Prostate gland (tissue), 2 donors: ENCODE measurements around the gene MALAT1. TPM values are rescaled to one million over a fixed set of nuclear protein-coding genes. Genes with fewer than 3 reads are reported as not detected.
A peak's percentile ranks its signal among the peaks of the same experiment; 100 is the strongest.

ENCODE experiments used
- DNase-seq: peaks from one replicate; pipeline ENCODE4 v3.0.0-alpha.2; 2019; ENCODE audit warnings: low spot score
- H3K27ac ChIP-seq, 2 donors: fragments of 200-600 bp; sonication (generic); 2 replicates each; pipeline ENCODE4 v1.5.1; 2017 to 2019
- H3K27me3 ChIP-seq: fragments of 200-600 bp; sonication (generic); replicated peaks from 2 replicates; pipeline ENCODE4 v1.5.1; 2019; ENCODE audit not compliant: insufficient read depth
- H3K36me3 ChIP-seq, 2 donors: fragments of 200-600 bp; sonication (generic); 1 replicate in 1 of 2; 2 replicates in 1 of 2; pipeline versions ENCODE4 v1.5.1 to v1.8.1; 2017 to 2019
- H3K4me1 ChIP-seq: fragments of 200-600 bp; sonication (generic); replicated peaks from 2 replicates; pipeline ENCODE4 v1.5.1; 2019
- H3K4me3 ChIP-seq, 2 donors: fragments of 200-600 bp; sonication (generic); 2 replicates each; pipeline ENCODE4 v1.5.1; 2017 to 2019
- H3K9me3 ChIP-seq: fragments of 200-600 bp; sonication (generic); 2 replicates; pipeline ENCODE4 v1.5.1; 2017
- CTCF ChIP-seq, 4 experiments: fragments of 200-600 bp in 2 of 4; fragments of 450-650 bp in 2 of 4; sonication (generic) in 2 of 4; IDR thresholded peaks; 1 replicate in 3 of 4; 2 replicates in 1 of 4; pipeline ENCODE4 v1.5.1; 2016 to 2019; ENCODE audit warnings: antibody characterized with exemption in 4 of 4, mild to moderate bottlenecking in 2 of 4, moderate library complexity in 2 of 4
- POLR2A ChIP-seq: fragments of 450-650 bp; IDR thresholded peaks from one replicate; pipeline ENCODE4 v1.6.1; 2016; ENCODE audit warnings: antibody characterized with exemption, mild to moderate bottlenecking
- POLR2AphosphoS5 ChIP-seq: sonication (generic); formaldehyde crosslinking; IDR thresholded peaks from one replicate; pipeline ENCODE4 v1.6.1; 2017; ENCODE audit warnings: antibody characterized with exemption
- WGBS: methylation state at CpG from one replicate; pipeline ENCODE4 v1.1.5; 2018; 5-methylcytosine and 5-hydroxymethylcytosine counted together
- intact Hi-C: fragments of 100-400 bp; cut with DNase I; formaldehyde crosslinking; loops from one replicate; pipeline ENCODE4 v1.14.2; 2022
- total RNA-seq, 2 donors: library from RNA; depleted of rRNA; stranded (reverse); fragments of >200 nt; gene quantifications; one replicate each; pipeline ENCODE4 v1.1.0, GENCODE V29; 2016

MALAT1 gene
- total RNA-seq, 2 donors from 2014 or later = 5,964 to 9,097 TPM

GRCh38 chr11:65488273-65489034 is 10.4 kb upstream of the MALAT1 start:
- H3K9me3 ChIP-seq = no peaks in the 10 kb centered on the region
- H3K27me3 ChIP-seq = no peaks in the 10 kb centered on the region
- intact Hi-C loops = no loop called here
- no peak overlapping the region for H3K4me3 ChIP-seq
- no peaks in the 10 kb centered on the region for H3K36me3 ChIP-seq
- peaks cover 43% of the 10 kb centered on the region for H3K4me1 ChIP-seq
- no peak for TF ChIP-seq CTCF (IDR thresholded peaks at IDR 0.05)
- peak; percentile 43 for TF ChIP-seq POLR2AphosphoS5
- H3K27ac ChIP-seq = peak overlapping the region; percentile 98 to 100
- DNase-seq = peak; percentile 6
- 23% methylated on average over 10 of the region's 10 CpGs for WGBS

GRCh38 chr11:65489035-65489705 is 9.7 kb upstream of the MALAT1 start:
- intact Hi-C loops = no loop called here
- WGBS = 47% methylated on average over 10 of the region's 10 CpGs

GRCh38 chr11:65489706-65490320 is 9.0 kb upstream of the MALAT1 start:
- no peaks in the 10 kb centered on the region for H3K36me3 ChIP-seq
- H3K4me3 ChIP-seq = no peak overlapping the region
- no peak for TF ChIP-seq CTCF (IDR thresholded peaks at IDR 0.05)
- TF ChIP-seq POLR2A = no peak
- no peak for TF ChIP-seq POLR2AphosphoS5
- peak overlapping the region; percentile 98 to 100 for H3K27ac ChIP-seq
- 25% methylated on average over 8 of the region's 8 CpGs for WGBS
- no peak for DNase-seq
- no peaks in the 10 kb centered on the region for H3K9me3 ChIP-seq
- intact Hi-C loops = no loop called here
- H3K27me3 ChIP-seq = no peaks in the 10 kb centered on the region
- peaks cover 54% of the 10 kb centered on the region for H3K4me1 ChIP-seq

More at GRCh38 chr11:65489035-65489705, 9.7 kb upstream of the MALAT1 start:
- TF ChIP-seq POLR2AphosphoS5 (no peak), POLR2A (no peak), CTCF (IDR thresholded peaks at IDR 0.05) (no peak)
- peak overlapping the region; percentile 98 to 100 for H3K27ac ChIP-seq
- no peak overlapping the region for H3K4me3 ChIP-seq
- no peaks in the 10 kb centered on the region for H3K36me3 ChIP-seq
- DNase-seq = no peak
- no peaks in the 10 kb centered on the region for H3K9me3 ChIP-seq
- H3K27me3 ChIP-seq = no peaks in the 10 kb centered on the region
- H3K4me1 ChIP-seq = peaks cover 50% of the 10 kb centered on the region

GRCh38 chr11:65491163-65491465 is 7.7 kb upstream of the MALAT1 start:
- no peak overlapping the region for H3K4me3 ChIP-seq
- H3K4me1 ChIP-seq = peaks cover 60% of the 10 kb centered on the region
- WGBS = 68% methylated on average over 3 of the region's 3 CpGs
- intact Hi-C loops = no loop called here
- TF ChIP-seq CTCF (IDR thresholded peaks at IDR 0.05) = no peak
- no peaks in the 10 kb centered on the region for H3K27me3 ChIP-seq
- no peaks in the 10 kb centered on the region for H3K36me3 ChIP-seq
- H3K27ac ChIP-seq = peak overlapping the region; percentile 98 to 100
- H3K9me3 ChIP-seq = no peaks in the 10 kb centered on the region
- no peak for DNase-seq
